OCI-LY7 (cell line): Measurements from ENCODE around the gene PARD3B. TPM values are rescaled to one million over a fixed set of nuclear protein-coding genes. Genes with fewer than 3 reads are reported as not detected.

Experiments
- BruUV-seq: library from RNA; stranded (reverse); fragments of 400-500 nt; replicated peaks from 2 replicates; lab custom pipeline; 2021; lab: Mats Ljungman, UMichigan
- CTCF ChIA-PET: fragments of 300-600 bp; sonication (Branson Sonifier 250); formaldehyde crosslinking; loops from one replicate; lab custom pipeline; 2022; ENCODE audit warnings: antibody characterized with exemption; ENCODE audit not compliant: unreplicated experiment; lab: Charles Lee
- POLR2A ChIA-PET: fragments of 300-600 bp; sonication (Branson Sonifier 250); formaldehyde crosslinking; loops from one replicate; lab custom pipeline; 2022; ENCODE audit warnings: antibody characterized with exemption; lab: Charles Lee
- DNase-seq: peaks from one replicate; pipeline ENCODE4 v3.0.0-alpha.2; 2015; ENCODE audit warnings: low spot score
- H2AFZ ChIP-seq: fragments of 200-600 bp; sonication (generic), shearing (Covaris generic); 2 replicates; pipeline ENCODE4 v1.6.1; 2014; ENCODE audit warnings: mild to moderate bottlenecking, antibody characterized with exemption, low read length, moderate library complexity
- H3K27ac ChIP-seq: fragments of 200-600 bp; sonication (generic); 2 replicates; pipeline ENCODE4 v1.5.1; 2014; ENCODE audit warnings: mixed run types, low read depth, mild to moderate bottlenecking, moderate library complexity, low read length, inconsistent platforms; ENCODE audit not compliant: poor library complexity, severe bottlenecking
- H3K36me3 ChIP-seq: fragments of 200-600 bp; sonication (generic); 2 replicates; pipeline ENCODE4 v1.6.1; 2014; ENCODE audit warnings: mild to moderate bottlenecking, antibody characterized with exemption, low read length, moderate library complexity, mixed read lengths; ENCODE audit not compliant: insufficient read depth
- H3K4me1 ChIP-seq: fragments of 200-600 bp; sonication (generic); 2 replicates; pipeline ENCODE4 v1.5.1; 2014; ENCODE audit warnings: mild to moderate bottlenecking, low read length; ENCODE audit not compliant: insufficient read depth, poor library complexity, severe bottlenecking
- H3K4me2 ChIP-seq: fragments of 200-600 bp; sonication (generic); 2 replicates; pipeline ENCODE4 v1.6.1; 2014; ENCODE audit warnings: mild to moderate bottlenecking, low read length
- H3K4me3 ChIP-seq: fragments of 200-600 bp; sonication (generic); 2 replicates; pipeline ENCODE4 v1.5.1; 2014; ENCODE audit warnings: mild to moderate bottlenecking, low read depth, low read length; ENCODE audit not compliant: poor library complexity, severe bottlenecking
- H3K79me2 ChIP-seq: fragments of 200-600 bp; sonication (generic); 2 replicates; pipeline ENCODE4 v1.6.1; 2016; ENCODE audit warnings: low read depth, mild to moderate bottlenecking, low read length, moderate library complexity, mixed read lengths; ENCODE audit not compliant: insufficient read depth
- H3K9me2 ChIP-seq: fragments of 200-600 bp; sonication (generic); 2 replicates; pipeline ENCODE4 v1.6.1; 2016; ENCODE audit warnings: mild to moderate bottlenecking, low read length, mixed read lengths; ENCODE audit not compliant: insufficient read depth
- H3K9me3 ChIP-seq: fragments of 200-600 bp; sonication (generic); 2 replicates; pipeline ENCODE4 v1.6.1; 2014; ENCODE audit warnings: mild to moderate bottlenecking, mixed run types, low read length, mixed read lengths
- H4K20me1 ChIP-seq: fragments of 200-600 bp; sonication (generic); 2 replicates; pipeline ENCODE4 v1.6.1; 2014; ENCODE audit warnings: mild to moderate bottlenecking, antibody characterized with exemption, low read length, moderate library complexity, mixed read lengths; ENCODE audit not compliant: insufficient read depth
- EZH2phosphoT487 ChIP-seq: fragments of 200-600 bp; sonication (generic); IDR thresholded peaks from 2 replicates; pipeline ENCODE4 v1.6.1; 2018; ENCODE audit warnings: low read depth, borderline replicate concordance, mild to moderate bottlenecking, mixed run types, antibody characterized with exemption, low read length, moderate library complexity, mixed read lengths
- intact Hi-C: fragments of 100-400 bp; cut with micrococcal nuclease; formaldehyde crosslinking; loops from one replicate; pipeline ENCODE4 v1.10.0; 2022; ENCODE audit not compliant: unreplicated experiment
- total RNA-seq, 2 experiments: library from RNA; depleted of rRNA in 1 of 2; stranded (reverse); fragments of >200 nt in 1 of 2; shearing (Covaris generic) in 1 of 2; gene quantifications; 2 replicates each; pipeline ENCODE4 v1.2.3, GENCODE V29; 2014 to 2022
- TF ChIP-seq, protein P1 (sequence below): fragments of 200-600 bp; sonication (generic); conservative IDR thresholded peaks from 2 replicates; pipeline ENCODE4 v1.5.1; 2014; ENCODE audit warnings: mild to moderate bottlenecking, antibody characterized with exemption, low read length, moderate library complexity, mixed read lengths

PARD3B gene
- total RNA-seq, 2 experiments from 2014 or later, result not detected

DNA sequence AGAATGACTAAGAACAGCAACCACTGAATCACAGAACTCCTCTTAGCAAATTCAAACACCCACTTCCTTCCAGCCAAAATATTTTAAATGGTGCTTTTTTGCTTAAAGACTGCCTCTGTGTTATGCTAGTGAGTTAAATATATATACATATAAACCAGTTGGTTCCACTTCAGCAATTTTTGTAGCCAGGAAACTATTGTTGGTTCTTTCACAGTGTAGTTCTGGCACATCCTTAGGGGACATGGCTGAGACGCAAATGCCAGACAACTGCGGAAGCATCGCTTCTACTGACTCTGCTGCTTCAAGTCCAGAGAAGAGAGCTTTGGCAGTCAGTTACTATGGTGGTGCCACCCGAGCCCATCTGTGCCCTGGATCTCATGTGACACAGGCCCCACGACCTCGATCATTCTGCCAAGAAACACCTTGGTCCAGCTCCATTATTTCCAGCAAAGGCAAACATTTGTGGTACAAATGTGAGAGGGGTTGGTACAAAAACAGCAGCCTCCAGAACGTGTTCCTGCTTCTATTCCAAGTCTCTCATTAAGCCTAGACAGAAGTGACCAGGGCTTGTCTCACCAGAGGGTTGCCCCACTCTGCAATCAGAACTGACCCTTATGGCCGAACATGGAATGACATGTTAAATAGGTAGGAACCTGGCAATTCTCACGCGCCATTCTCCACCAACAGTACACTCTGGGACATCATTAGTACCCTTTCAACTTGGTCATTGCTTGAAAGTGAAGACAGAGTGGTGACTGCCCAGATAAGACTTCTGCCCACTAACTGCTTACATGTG, 1019.3 kb downstream of the PARD3B start:
- no peak overlapping the region for H3K4me2 ChIP-seq
- CTCF ChIA-PET, result no interaction called here
- no TSS peak for BruUV-seq
- no peaks in the 10 kb centered on the region for H4K20me1 ChIP-seq
- no peaks in the 10 kb centered on the region for H3K4me1 ChIP-seq
- TF ChIP-seq, protein P1, sequence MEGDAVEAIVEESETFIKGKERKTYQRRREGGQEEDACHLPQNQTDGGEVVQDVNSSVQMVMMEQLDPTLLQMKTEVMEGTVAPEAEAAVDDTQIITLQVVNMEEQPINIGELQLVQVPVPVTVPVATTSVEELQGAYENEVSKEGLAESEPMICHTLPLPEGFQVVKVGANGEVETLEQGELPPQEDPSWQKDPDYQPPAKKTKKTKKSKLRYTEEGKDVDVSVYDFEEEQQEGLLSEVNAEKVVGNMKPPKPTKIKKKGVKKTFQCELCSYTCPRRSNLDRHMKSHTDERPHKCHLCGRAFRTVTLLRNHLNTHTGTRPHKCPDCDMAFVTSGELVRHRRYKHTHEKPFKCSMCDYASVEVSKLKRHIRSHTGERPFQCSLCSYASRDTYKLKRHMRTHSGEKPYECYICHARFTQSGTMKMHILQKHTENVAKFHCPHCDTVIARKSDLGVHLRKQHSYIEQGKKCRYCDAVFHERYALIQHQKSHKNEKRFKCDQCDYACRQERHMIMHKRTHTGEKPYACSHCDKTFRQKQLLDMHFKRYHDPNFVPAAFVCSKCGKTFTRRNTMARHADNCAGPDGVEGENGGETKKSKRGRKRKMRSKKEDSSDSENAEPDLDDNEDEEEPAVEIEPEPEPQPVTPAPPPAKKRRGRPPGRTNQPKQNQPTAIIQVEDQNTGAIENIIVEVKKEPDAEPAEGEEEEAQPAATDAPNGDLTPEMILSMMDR, result no peak
- no peaks in the 10 kb centered on the region for H3K9me2 ChIP-seq
- H3K79me2 ChIP-seq, result no peaks in the 10 kb centered on the region
- H3K27ac ChIP-seq, result no peak overlapping the region
- H3K36me3 ChIP-seq, result no peaks in the 10 kb centered on the region
- no peaks in the 10 kb centered on the region for H3K9me3 ChIP-seq
- no peak overlapping the region for H2AFZ ChIP-seq
- intact Hi-C loops, result no loop called here
- DNase-seq, result no peak
- no peak overlapping the region for H3K4me3 ChIP-seq
- POLR2A ChIA-PET, result no interaction called here

DNA sequence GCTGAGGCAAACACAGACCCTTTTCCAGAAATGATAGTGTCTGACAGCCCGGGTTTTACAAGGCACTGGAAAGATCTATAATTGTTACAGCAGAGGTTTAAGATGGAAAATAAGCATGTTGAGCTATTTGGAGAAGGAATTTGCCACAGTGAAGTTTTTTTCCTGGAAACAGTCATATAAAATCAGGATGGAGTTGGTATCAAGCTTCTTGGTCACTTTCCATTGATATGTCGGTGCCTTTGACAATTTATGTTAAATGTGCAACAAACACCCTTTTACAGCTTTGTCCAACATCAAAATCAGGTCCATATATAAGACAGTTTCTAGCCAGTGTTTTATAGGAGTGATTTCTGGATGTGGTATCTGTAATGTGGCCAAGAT, 1019.9 kb downstream of the PARD3B start:
- Histone ChIP-seq H3K36me3 (no peaks in the 10 kb centered on the region), H4K20me1 (no peaks in the 10 kb centered on the region), H3K9me3 (no peaks in the 10 kb centered on the region), H3K27ac (no peak overlapping the region), H2AFZ (no peak overlapping the region), H3K4me1 (no peaks in the 10 kb centered on the region), H3K79me2 (no peaks in the 10 kb centered on the region), H3K9me2 (no peaks in the 10 kb centered on the region), H3K4me2 (no peak overlapping the region), H3K4me3 (no peak overlapping the region)
- no peak for TF ChIP-seq EZH2phosphoT487
- TF ChIP-seq, protein P1, result no peak
- ChIA-PET POLR2A (no interaction called here), CTCF (no interaction called here)
- no TSS peak for BruUV-seq
- DNase-seq, result no peak
- intact Hi-C loops, result no loop called here

DNA sequence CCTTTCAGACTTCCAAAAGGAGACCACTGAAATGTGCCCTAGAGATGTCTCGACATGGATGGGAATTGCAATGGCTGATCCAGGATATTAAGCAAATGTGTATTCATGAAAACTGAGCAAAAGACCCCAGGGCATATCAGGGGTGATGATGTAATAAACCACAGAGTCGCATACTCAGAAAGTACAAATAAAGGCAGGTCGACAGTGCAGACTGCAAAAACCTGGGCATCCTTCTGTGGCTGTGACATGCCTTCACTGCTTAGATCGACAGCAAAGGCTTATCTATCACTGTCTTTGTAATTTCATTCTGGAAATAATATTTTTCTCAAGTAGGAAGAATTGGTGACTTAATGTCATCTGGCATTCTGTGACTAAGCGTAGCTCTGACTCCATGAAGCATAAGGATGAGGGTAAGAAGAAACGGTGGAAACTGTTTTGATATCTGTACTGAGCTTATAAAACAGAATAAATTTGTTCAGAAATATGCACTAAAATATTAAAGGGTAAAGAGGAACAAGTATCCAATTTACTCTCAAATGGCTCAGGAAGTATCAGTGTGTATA, 1021.4 kb downstream of the PARD3B start:
- POLR2A ChIA-PET, result interaction anchor here (0.7 kb wide), 1 partner anchor 590 kb away, joined by 3 read pairs; no protein-coding TSS in a partner anchor

More for the DNA sequence above, 1021.4 kb downstream of the PARD3B start:
- no peak overlapping the region for H3K4me2 ChIP-seq
- no peaks in the 10 kb centered on the region for H4K20me1 ChIP-seq
- H3K36me3 ChIP-seq, result no peaks in the 10 kb centered on the region
- H3K9me3 ChIP-seq, result no peaks in the 10 kb centered on the region
- no peaks in the 10 kb centered on the region for H3K79me2 ChIP-seq
- H3K9me2 ChIP-seq, result no peaks in the 10 kb centered on the region
- no peaks in the 10 kb centered on the region for H3K4me1 ChIP-seq
- no peak overlapping the region for H2AFZ ChIP-seq
- no peak overlapping the region for H3K4me3 ChIP-seq
- no TSS peak for BruUV-seq
- no peak for DNase-seq
- CTCF ChIA-PET, result no interaction called here
- TF ChIP-seq, protein P1, result no peak
- TF ChIP-seq EZH2phosphoT487, result no peak
- intact Hi-C loops, result no loop called here
- no peak overlapping the region for H3K27ac ChIP-seq
